NCI-H1694 treated with DMSO at 0.1 percent for 48 hours (cell line): ENCODE results near the gene ZBED2.
"Not testable (repeated sequence)": the region's sequence is repeated elsewhere in the genome, so short reads cannot be mapped to it uniquely, and the experiment has no call there.

Source experiments
- DNase-seq: peaks from one replicate; lab custom pipeline; 2025; lab: John Stamatoyannopoulos, UW

Gene ZBED2

GRCh38 chr3:111595232-111595631, at the start of gene ZBED2:
ZBED2 (minus strand) TSS chr3:111595346; CDS start chr3:111594201, 1,145 bp downstream.
- no peak for DNase-seq

GRCh38 chr3:111639316-111639715, 44.2 kb upstream of the ZBED2 start:
- no peak for DNase-seq

- DNase-seq, result no peak
Observed at GRCh38 chr3:111636366-111636885, 41.3 kb upstream of the ZBED2 start.

GRCh38 chr3:111635403-111635802, 40.3 kb upstream of the ZBED2 start:
- DNase-seq, result no peak

GRCh38 chr3:111630638-111631037, 35.5 kb upstream of the ZBED2 start:
- not testable (repeated sequence) for DNase-seq

- DNase-seq, result not testable (repeated sequence)
Observed at GRCh38 chr3:111629018-111629417, 33.9 kb upstream of the ZBED2 start.

- no peak for DNase-seq
Observed at GRCh38 chr3:111627092-111627491, 31.9 kb upstream of the ZBED2 start.

GRCh38 chr3:111621535-111621934, 26.4 kb upstream of the ZBED2 start:
- DNase-seq, result no peak

- DNase-seq, result no peak
Observed at GRCh38 chr3:111619833-111620232, 24.7 kb upstream of the ZBED2 start.

- no peak for DNase-seq
Observed at GRCh38 chr3:111618945-111619344, 23.8 kb upstream of the ZBED2 start.

- DNase-seq, result no peak
Observed at GRCh38 chr3:111617912-111618601, 22.9 kb upstream of the ZBED2 start.

GRCh38 chr3:111617406-111617805, 22.3 kb upstream of the ZBED2 start:
- DNase-seq, result no peak

- no peak for DNase-seq
Observed at GRCh38 chr3:111616417-111617105, 21.4 kb upstream of the ZBED2 start.

GRCh38 chr3:111615880-111616279, 20.7 kb upstream of the ZBED2 start:
- no peak for DNase-seq

- no peak for DNase-seq
Observed at GRCh38 chr3:111613294-111613693, 18.1 kb upstream of the ZBED2 start.

GRCh38 chr3:111610612-111611054, 15.5 kb upstream of the ZBED2 start:
- DNase-seq, result no peak

- no peak for DNase-seq
Observed at GRCh38 chr3:111610189-111610588, 15.0 kb upstream of the ZBED2 start.

GRCh38 chr3:111609700-111610099, 14.6 kb upstream of the ZBED2 start:
- no peak for DNase-seq

- DNase-seq, result no peak
Observed at GRCh38 chr3:111608383-111608782, 13.2 kb upstream of the ZBED2 start.

GRCh38 chr3:111607240-111607920, 12.2 kb upstream of the ZBED2 start:
- DNase-seq, result no peak

- DNase-seq, result no peak
Observed at GRCh38 chr3:111605493-111605892, 10.3 kb upstream of the ZBED2 start.

- no peak for DNase-seq
Observed at GRCh38 chr3:111605018-111605417, 9.9 kb upstream of the ZBED2 start.

GRCh38 chr3:111604119-111604518, 9.0 kb upstream of the ZBED2 start:
- no peak for DNase-seq
